ENCODE results near the gene RILPL2.
"Not testable (repeated sequence)": the region's sequence is repeated elsewhere in the genome, so short reads cannot be mapped to it uniquely, and the experiment has no call there.

The RILPL2 gene

GRCh38 chr12:123379391-123379790 lies 57.1 kb downstream of the RILPL2 start:
- DNase-seq, result no peak

GRCh38 chr12:123372415-123372814 lies 64.1 kb downstream of the RILPL2 start:
- DNase-seq, result not testable (repeated sequence)

GRCh38 chr12:123371667-123372368 lies 64.7 kb downstream of the RILPL2 start:
- not testable (repeated sequence) for DNase-seq

- no peak for DNase-seq
Measured at GRCh38 chr12:123369229-123369628, 67.3 kb downstream of the RILPL2 start.

GRCh38 chr12:123368431-123368830 lies 68.1 kb downstream of the RILPL2 start:
- DNase-seq, result not testable (repeated sequence)

GRCh38 chr12:123367511-123367910 lies 69.0 kb downstream of the RILPL2 start:
- no peak for DNase-seq
